Ishikawa (cell line): ENCODE data around the gene DUSP14.

Experiments used
- CEBPB ChIP-seq: IDR thresholded peaks from 2 replicates; pipeline ENCODE4 v1.6.1; 2012
- EP300 ChIP-seq: IDR thresholded peaks from 2 replicates; pipeline ENCODE4 v1.6.1; 2012; ENCODE audit warnings: borderline replicate concordance
- FOXM1 ChIP-seq: IDR thresholded peaks from 2 replicates; pipeline ENCODE4 v1.6.1; 2012; ENCODE audit warnings: low read depth, borderline replicate concordance
- NFIC ChIP-seq: IDR thresholded peaks from 2 replicates; pipeline ENCODE4 v1.6.1; 2012
- RAD21 ChIP-seq: IDR thresholded peaks from 2 replicates; pipeline ENCODE4 v1.6.1; 2012; ENCODE audit warnings: low read depth
- REST ChIP-seq: IDR thresholded peaks from 2 replicates; pipeline ENCODE4 v1.6.1; 2012; ENCODE audit warnings: low read depth, mild to moderate bottlenecking
- USF1 ChIP-seq: IDR thresholded peaks from 2 replicates; pipeline ENCODE4 v1.6.1; 2012
- YY1 ChIP-seq: IDR thresholded peaks from 2 replicates; pipeline ENCODE4 v1.6.1; 2012; ENCODE audit warnings: low read depth

GRCh38 chr17:37463039-37463438, 26.7 kb upstream of the DUSP14 start:
- no peak for TF ChIP-seq REST
- no peak for TF ChIP-seq NFIC
- TF ChIP-seq FOXM1 = no peak
- no peak for TF ChIP-seq YY1
- no peak for TF ChIP-seq EP300
- no peak for TF ChIP-seq CEBPB
- no peak for TF ChIP-seq RAD21
- no peak for TF ChIP-seq USF1
